ENCODE data around the gene CFAP61. TPM values are rescaled to one million over a fixed set of nuclear protein-coding genes. Genes with fewer than 3 reads are reported as not detected.
A peak's percentile ranks its signal among the peaks of the same experiment; 100 is the strongest.

The CFAP61 gene
- total RNA-seq, 1 donor from 2014 or later: 0.45 TPM

DNA sequence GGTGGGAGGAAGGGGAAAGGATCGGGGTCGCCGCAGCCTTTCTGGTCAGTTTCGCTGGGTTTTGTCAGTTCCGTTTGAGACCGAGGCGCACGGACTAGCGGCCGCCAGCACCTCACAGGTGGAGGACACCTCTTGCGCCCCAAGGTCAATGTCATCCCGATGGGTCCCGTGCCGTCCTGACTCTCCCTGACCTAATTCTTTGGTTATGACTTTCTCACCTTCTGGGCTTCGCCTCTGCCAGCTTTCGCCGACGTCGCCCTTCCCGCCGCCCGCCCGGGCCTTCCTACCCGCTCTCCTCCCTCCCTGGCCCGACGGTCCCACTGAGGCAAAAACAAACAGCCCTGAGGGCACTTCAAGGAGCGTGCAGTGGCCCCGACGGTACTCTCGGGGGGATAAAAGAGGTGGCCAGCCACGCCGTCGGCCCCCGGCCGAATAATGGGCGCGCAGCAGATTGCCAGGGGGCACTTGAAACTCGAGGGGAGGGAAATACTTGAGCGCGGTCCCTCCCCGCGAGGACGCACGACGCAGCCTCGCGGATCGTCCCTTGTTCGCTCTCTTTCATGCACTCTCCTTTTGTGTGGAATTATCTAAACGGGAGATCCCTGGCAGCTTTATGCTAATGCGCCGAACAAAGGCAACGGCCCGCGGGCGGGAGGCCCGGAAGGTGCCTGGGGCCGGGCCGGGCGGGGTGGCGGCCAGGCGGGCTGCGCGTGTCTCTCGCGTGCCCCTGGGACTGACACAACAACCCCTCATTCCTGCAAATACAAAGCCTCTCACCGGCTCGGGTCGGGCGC lies 311.7 kb downstream of the CFAP61 start:
- peaks cover 83% of the 10 kb centered on the region for H3K27me3 Mint-ChIP-seq (ENCODE audit: low read depth)
- no peaks in the 10 kb centered on the region for H3K9me3 Mint-ChIP-seq
- H3K27ac Mint-ChIP-seq: no peak overlapping the region
- TF ChIP-seq, protein P1, sequence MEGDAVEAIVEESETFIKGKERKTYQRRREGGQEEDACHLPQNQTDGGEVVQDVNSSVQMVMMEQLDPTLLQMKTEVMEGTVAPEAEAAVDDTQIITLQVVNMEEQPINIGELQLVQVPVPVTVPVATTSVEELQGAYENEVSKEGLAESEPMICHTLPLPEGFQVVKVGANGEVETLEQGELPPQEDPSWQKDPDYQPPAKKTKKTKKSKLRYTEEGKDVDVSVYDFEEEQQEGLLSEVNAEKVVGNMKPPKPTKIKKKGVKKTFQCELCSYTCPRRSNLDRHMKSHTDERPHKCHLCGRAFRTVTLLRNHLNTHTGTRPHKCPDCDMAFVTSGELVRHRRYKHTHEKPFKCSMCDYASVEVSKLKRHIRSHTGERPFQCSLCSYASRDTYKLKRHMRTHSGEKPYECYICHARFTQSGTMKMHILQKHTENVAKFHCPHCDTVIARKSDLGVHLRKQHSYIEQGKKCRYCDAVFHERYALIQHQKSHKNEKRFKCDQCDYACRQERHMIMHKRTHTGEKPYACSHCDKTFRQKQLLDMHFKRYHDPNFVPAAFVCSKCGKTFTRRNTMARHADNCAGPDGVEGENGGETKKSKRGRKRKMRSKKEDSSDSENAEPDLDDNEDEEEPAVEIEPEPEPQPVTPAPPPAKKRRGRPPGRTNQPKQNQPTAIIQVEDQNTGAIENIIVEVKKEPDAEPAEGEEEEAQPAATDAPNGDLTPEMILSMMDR (IDR thresholded peaks at IDR 0.05; ENCODE audit: unreplicated experiment): no peak
- H3K4me1 Mint-ChIP-seq: peaks cover 5% of the 10 kb centered on the region
- H3K4me3 Mint-ChIP-seq: no peak overlapping the region
- no peaks in the 10 kb centered on the region for H3K36me3 Mint-ChIP-seq
- no peak for DNase-seq (ENCODE audit: low spot score in 2 of 2, unreplicated experiment in 2 of 2)

DNA sequence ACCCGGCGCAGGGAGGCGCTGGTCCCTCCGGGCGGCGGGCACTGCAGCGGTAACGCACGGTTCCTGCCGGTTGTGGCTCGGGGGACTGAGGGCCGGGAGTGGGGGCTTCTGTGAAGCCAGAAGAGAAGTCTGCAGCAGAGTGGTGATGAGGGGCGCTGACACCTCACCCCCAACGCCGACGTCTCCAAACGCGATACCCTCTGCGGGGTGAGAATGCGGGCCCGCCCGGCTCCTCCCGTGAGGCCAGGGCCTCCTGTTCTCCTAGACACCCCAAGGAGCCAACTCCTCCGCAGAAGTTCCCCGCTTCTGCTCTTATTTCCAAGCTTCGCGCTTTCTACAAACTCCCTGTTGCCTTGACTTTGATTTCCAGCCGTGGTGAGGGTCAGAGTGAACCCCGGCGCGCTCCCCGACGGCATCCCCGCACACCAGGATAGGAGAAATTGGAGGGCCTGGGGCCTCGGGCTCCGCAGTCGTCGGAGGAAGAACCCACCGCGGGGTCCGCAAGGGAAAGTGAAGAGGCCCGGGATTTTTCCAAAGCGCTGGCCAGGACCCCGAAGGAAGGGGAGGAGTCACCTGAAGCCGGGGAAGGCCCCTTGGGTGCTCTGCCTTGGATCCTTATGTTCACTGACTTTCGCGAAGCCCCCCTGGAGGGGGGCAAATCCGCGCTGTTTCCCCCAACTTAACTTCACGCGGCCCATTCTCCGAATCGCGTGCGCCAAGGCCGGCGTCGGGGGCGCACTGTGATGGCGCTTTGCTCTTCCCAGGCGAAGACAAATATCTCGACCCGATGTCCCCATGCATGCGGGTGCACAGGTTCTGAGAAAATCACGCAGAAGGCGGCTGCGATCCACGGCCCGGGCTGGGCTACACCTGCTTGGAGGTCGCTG lies 312.5 kb downstream of the CFAP61 start:
- H3K36me3 Mint-ChIP-seq: no peaks in the 10 kb centered on the region
- no peaks in the 10 kb centered on the region for H3K9me3 Mint-ChIP-seq
- peaks cover 6% of the 10 kb centered on the region for H3K4me1 Mint-ChIP-seq
- H3K27me3 Mint-ChIP-seq (ENCODE audit: low read depth): peaks cover 81% of the 10 kb centered on the region
- H3K4me3 Mint-ChIP-seq: no peak overlapping the region
- TF ChIP-seq, protein P1 (IDR thresholded peaks at IDR 0.05; ENCODE audit: unreplicated experiment): no peak
- H3K27ac Mint-ChIP-seq: no peak overlapping the region
- DNase-seq (ENCODE audit: low spot score in 2 of 2, unreplicated experiment in 2 of 2): no peak

DNA sequence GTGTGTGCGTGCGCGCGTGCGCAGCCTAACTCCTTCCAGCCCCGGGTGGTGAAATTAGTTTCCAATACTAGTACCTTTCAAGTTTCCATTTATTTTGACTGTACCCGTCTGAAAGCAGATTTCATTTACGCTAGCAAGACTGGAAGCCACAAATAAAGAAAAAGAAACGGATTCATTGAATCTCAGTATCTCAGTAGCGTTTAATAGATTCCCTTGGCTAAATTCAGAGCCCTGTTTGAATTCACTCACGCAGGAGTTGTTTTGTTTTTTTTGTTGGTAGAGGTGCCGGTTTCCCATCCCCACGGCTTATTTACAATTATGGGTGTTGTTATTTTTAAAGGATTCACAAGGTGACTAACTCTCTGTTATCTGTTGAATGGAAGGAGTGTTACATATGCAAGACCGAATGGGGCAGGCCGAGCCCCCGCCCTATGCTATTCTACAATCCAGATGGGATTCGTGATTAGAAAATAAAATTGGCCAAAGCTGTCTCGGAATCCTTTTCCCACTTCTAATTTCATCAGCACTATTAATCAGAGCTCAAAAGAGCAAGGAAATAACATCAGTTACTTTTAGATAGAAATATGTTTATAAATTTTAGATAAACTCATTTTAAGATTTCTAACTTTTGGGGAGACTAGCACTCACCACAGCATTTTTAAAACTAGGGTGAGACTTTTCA lies 313.3 kb downstream of the CFAP61 start:
- Mint-ChIP-seq H3K27me3 (ENCODE audit: low read depth) (peaks cover 80% of the 10 kb centered on the region), H3K36me3 (no peaks in the 10 kb centered on the region), H3K4me1 (peaks cover 8% of the 10 kb centered on the region), H3K9me3 (no peaks in the 10 kb centered on the region), H3K27ac (no peak overlapping the region), H3K4me3 (no peak overlapping the region)
- TF ChIP-seq, protein P1 (IDR thresholded peaks at IDR 0.05; ENCODE audit: unreplicated experiment): no peak
- DNase-seq (ENCODE audit: low spot score in 2 of 2, unreplicated experiment in 2 of 2): no peak

DNA sequence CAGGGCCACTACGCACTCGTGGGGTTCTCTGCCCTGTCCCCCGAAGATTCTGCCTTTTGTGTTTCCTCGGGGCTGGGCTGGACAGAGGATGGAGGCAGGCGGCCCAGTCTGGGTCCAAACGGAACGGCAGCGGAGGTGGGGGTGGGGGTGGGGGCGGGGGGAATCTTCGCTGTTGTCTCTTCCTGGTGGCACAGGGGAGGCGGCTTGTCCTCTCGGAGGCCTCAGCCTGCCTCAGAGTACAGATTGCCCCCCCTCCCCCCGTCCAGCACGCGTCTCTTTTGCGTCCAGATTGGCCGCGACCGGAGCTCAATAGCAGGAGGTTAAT lies 314.2 kb downstream of the CFAP61 start:
- no peak overlapping the region for H3K4me3 Mint-ChIP-seq
- no peaks in the 10 kb centered on the region for H3K36me3 Mint-ChIP-seq
- TF ChIP-seq, protein P1 (IDR thresholded peaks at IDR 0.05; ENCODE audit: unreplicated experiment): no peak
- peaks cover 80% of the 10 kb centered on the region for H3K27me3 Mint-ChIP-seq (ENCODE audit: low read depth)
- no peak for DNase-seq (ENCODE audit: low spot score in 2 of 2, unreplicated experiment in 2 of 2)
- H3K27ac Mint-ChIP-seq: no peak overlapping the region
- H3K9me3 Mint-ChIP-seq: no peaks in the 10 kb centered on the region
- H3K4me1 Mint-ChIP-seq: peaks cover 8% of the 10 kb centered on the region

DNA sequence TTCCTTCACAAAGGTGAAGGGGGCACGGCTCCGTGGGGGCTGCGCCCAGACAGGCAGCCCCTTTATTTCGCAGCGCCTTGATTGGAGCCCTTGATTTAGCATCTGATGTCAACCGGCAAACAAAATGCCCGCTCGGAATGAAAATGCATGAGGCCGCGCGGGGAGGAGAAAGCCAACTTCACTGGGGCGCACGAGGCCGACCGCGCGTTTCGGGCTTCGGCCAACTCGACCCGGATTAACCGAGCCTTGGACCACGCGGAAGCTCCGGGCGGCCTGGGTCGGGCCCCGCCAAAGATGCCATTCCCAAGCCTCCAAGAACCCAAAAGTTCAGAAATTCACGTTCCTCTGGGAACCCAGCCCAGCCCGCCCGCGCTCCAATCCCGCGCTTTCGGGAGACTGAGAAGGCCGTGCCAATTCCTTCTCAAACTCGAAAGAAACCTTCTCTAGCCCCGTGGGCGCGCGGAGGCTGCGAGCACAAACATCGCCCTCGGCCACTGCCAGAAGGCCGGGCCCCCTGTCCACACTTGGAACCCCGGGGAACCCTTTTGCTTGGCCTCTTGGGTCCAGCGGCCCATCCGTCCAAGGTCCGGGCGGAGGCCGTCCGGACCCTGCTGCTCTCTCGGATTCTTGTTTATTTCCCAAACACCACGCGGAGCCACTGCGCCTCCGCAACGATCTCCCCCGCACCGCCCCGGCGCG lies 314.7 kb downstream of the CFAP61 start:
- TF ChIP-seq, protein P1 (IDR thresholded peaks at IDR 0.05; ENCODE audit: unreplicated experiment): no peak
- Mint-ChIP-seq H3K4me1 (peaks cover 8% of the 10 kb centered on the region), H3K9me3 (no peaks in the 10 kb centered on the region), H3K36me3 (no peaks in the 10 kb centered on the region), H3K4me3 (peak overlapping the region; percentile 58), H3K27ac (no peak overlapping the region), H3K27me3 (ENCODE audit: low read depth) (peaks cover 80% of the 10 kb centered on the region)
- DNase-seq (ENCODE audit: low spot score in 2 of 2, unreplicated experiment in 2 of 2): no peak
